GOT3 (cell line): ENCODE data around the gene TECRL.

Source experiments
- DNase-seq: peaks from one replicate; lab custom pipeline; 2025; ENCODE audit warnings: mixed read lengths; lab: John Stamatoyannopoulos, UW

Gene TECRL

GRCh38 chr4:64327237-64327636, 82.0 kb downstream of the TECRL start:
- no peak for DNase-seq

- no peak for DNase-seq
These were observed 82.7 kb downstream of the TECRL start for GRCh38 chr4:64326507-64326906.

GRCh38 chr4:64306255-64306565, 103.0 kb downstream of the TECRL start:
- no peak for DNase-seq

GRCh38 chr4:64305565-64306254, 103.5 kb downstream of the TECRL start:
- DNase-seq: no peak

- no peak for DNase-seq
These were observed 136.8 kb downstream of the TECRL start for GRCh38 chr4:64272432-64272831.

- DNase-seq: no peak
These were observed 137.6 kb downstream of the TECRL start for GRCh38 chr4:64271601-64272081.

GRCh38 chr4:64266669-64267068, 142.6 kb downstream of the TECRL start:
- DNase-seq: no peak

GRCh38 chr4:64266263-64266662, 143.0 kb downstream of the TECRL start:
- DNase-seq: no peak

- no peak for DNase-seq
These were observed 157.5 kb downstream of the TECRL start for GRCh38 chr4:64251781-64252180.

- DNase-seq: no peak
These were observed 158.8 kb downstream of the TECRL start for GRCh38 chr4:64250488-64250887.

GRCh38 chr4:64250061-64250460, 159.2 kb downstream of the TECRL start:
- DNase-seq: no peak

GRCh38 chr4:64248186-64248585, 161.1 kb downstream of the TECRL start:
- DNase-seq: no peak

- DNase-seq: no peak
These were observed 178.4 kb downstream of the TECRL start for GRCh38 chr4:64230709-64231310.
